ENCODE data around the gene PLP2.
"Not testable (repeated sequence)": the region's sequence is repeated elsewhere in the genome, so short reads cannot be mapped to it uniquely, and the experiment has no call there.

The PLP2 gene

GRCh38 chrX:49163555-49164419 lies 7.9 kb upstream of the PLP2 start:
- peak; percentile 91 for DNase-seq (ENCODE audit: low spot score)

- DNase-seq (ENCODE audit: low spot score) = no peak
These were observed 6.9 kb upstream of the PLP2 start for GRCh38 chrX:49164589-49165360.

DNA sequence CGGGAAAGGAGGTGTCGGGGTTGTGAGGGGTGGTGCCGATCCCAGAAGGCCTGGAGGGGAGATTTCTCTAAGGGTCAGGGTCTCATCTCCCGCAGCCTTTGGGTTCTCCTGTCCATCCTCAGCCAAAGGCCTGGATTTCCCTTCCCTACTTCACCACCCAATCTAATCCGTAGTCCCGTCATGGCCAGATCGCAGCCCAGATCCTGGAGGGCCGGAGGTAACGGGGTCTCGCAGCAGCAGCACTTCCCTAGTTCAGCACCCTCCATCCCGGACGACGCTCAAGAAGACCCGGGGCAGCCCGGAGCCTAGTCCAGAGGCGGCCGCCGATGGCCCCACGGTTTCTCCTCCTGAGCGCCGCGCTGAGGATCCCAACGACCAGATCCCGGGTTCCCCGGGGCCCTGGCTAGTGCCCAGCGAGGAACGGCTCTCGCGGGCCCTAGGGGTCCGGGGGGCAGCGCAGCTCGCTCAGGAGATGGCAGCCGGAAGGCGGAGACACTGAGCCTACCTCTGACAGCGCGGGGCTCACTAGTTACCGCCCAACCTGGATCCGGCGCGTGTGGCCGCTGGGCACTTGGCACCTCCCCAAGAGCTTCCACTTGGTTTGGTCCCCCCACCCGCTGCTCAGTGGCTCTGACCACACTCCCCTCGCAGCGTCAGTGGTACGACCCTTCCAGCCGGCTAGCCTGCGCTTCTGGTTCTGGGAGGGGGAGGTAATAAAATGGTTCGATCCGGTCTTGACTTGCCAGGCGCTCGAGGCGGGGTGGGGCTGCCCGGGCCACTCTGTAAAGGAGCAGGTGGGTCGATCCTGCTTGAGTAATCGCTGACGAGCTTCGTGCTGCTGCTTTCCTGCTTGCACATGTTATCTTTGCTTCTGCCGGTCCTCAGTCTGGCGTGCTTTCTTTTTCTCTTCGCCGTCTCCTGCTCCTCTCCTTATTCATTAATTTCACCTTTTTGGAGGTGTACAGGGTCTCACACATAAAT lies 5.5 kb upstream of the PLP2 start:
- DNase-seq (ENCODE audit: low spot score) = peak; percentile 75

DNA sequence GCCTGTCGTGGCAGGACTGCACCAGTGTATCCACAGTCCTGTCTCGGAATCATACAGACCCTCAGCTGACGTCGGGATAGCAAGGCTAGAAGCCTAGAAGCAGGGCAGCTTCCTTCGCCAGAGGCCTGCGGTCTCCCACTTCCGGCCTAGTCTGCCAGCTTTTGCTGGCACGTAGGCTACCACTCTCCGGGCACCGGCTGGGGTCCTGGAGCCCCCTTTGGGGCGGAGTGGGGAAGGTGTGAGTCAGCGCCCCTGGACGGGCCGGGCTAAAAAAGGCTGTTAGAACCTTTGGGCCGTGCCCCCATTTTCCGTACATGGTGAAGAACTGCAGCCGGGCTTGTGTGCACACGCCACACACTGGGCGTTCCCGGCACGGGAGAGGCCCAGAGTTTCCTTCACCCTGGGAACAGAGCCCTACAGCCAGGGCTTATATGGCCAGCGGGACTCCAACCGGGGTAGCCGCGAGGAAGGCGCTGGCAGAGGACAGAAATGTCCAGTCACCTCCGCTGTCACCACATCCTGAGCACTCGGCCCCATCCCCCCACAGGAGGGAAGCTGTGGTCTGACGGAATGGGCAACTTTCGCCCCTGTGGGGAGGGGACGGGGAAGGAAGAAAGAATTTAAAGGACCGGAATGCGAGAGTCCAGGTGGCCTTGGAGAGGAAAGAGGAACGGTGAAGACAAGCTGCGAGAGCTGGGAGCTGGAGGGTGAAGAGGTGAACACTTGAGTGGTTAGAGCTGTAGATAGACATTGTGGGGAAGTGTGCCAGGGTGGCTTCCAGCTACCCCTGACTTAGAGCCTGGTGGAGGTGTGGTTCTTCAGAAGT lies 4.6 kb upstream of the PLP2 start:
- peak; percentile 47 for DNase-seq (ENCODE audit: low spot score)

DNA sequence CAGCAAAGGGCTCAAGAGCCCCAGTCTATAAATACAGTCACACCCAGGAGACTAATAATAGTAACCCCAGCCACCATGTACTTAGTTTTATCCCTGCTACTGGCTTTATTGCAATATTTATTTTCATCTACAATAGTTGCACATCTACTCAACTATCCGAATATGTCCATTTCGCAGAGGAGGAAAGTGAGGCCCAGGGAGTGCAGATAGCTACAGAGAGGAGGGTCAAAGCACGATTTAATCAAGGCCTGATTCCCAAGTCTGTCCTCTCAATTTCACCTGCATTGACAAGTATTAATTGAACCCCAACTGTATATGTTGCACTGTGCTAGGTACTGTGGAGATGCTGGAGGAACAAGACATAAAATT lies 4.0 kb upstream of the PLP2 start:
- no peak for DNase-seq (ENCODE audit: low spot score)

DNA sequence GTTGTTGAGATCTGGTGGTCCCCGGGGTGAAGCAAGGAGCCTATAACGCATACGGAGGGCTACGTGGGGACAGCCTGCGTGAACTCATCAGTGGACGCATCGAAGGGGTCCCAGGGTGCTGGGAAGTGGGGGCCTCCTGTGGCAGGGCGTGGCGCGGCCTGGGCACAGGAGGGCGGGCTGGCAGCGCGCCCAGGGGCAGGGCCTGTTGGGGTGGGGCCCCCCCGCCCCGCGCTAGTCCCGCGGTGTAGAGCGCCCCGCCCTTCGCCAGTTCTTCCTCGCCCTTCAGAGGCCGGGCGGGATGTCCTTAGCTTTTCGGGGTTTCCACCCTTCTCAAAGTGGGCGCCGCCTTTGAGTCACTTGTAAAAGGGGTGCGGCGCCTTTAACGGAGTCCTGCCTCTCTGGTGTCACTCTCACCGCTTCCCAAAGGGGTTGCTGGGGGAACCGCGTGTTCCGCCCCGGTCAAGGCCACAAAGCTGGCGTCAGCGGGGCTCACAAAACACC lies 632 bp downstream of the PLP2 start:
- DNase-seq (ENCODE audit: low spot score) = no peak

- DNase-seq (ENCODE audit: low spot score) = not testable (repeated sequence)
These were observed 1.8 kb downstream of the PLP2 start for GRCh38 chrX:49173544-49173943.

DNA sequence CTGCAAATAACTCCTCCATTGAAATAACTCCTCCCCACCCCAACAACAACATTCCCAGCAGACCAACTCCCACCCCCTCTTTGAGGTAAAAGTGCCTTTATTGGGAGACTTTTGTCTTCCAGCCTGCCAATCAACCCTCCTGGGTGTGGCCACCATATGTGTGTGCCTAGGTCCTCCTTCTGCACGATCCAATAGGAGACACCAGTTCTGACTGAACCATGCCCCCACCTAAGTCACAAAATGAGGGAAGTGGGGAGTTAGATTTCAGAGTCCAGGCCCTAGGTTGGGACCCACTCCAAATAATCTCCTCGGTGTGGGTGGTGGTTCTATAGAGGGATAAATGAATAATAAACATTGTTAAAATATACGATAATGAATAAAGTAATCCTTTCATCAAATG lies 3.0 kb downstream of the PLP2 start:
- DNase-seq (ENCODE audit: low spot score) = no peak

DNA sequence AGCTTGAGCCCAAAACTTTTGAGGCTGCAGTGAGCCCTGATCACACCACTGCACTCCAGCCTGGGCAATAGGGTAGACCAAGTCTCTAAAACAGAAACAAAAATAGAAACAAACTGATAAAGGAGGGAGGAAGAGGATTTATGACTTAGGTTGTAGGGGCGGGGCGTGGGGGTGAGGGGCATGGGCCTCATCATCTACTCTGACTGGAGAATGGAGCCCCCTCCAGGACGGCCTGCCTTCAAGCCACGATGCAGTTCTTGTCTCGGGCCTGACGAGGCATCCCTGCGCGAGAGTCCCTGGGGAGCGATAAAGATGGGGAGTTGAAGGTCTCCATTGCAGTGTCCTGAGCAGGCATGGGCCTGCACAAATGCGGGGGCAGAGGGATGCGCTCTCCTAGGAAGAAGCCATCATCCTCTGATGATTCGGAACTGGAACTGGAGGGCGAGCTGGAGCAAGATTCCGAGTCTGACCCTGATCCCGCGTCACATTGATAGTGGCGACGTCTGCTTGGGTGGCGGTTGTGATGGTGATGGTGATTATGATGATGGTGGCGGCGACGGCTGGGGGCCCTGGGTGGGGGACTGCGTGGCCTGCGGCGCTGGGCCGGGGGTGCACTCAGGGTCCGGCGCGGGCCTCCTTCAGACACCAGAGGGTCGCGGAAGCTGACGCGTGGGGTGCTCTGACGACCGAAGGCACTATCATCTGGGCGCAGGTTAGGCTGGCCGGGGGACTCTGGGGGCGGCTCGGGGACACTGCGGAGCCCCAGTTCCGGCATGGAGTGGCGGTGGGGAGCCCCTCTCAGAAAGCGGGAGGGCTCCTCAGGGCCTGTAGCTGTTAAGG lies 4.0 kb downstream of the PLP2 start:
- DNase-seq (ENCODE audit: low spot score) = no peak

DNA sequence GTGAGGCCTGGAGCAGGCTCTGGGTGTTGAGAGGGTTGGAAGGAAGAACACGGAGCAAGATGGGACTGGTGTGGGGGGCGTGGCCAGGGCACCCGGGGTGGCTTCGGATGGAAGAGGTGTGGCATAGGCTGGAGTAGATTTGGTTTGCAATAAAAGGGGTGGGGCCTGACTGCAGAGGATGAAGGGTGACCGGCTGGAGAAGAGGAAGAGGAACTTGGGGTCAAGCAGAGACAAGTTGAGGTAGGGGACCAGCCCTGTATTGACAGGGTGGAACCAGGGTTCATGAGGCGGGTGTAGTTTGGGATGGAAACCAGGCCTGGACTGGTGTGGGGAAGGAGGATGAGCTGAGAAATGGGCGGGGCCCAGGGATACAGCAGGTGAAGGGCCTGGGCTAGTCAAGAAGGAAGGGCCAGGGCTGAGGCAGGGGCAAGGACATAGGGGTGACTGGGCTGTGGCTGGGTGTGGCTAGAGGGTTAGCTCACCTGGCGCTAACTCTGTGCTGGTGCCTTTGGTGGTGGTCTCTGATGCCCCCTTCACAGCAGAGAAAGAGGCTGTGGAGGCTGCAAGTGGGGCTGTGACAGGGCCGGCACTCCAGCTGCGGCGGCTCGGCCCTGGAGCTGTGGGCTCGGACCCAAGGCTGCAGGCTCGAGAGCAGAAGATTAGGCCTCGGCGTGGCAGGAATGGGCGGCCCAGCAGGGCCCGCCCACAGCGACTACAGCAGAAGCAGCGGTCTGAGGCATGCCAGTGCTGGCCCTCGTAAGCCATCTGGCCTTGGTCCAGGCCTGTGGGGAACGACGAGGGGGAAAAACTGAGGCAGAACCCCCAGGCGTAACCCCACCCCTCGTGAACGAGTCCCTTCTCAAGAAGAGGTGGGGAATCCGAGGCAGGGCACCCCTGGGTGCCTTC lies 5.0 kb downstream of the PLP2 start:
- DNase-seq (ENCODE audit: low spot score) = no peak

GRCh38 chrX:49177338-49177833 lies 5.7 kb downstream of the PLP2 start:
- DNase-seq (ENCODE audit: low spot score) = no peak

DNA sequence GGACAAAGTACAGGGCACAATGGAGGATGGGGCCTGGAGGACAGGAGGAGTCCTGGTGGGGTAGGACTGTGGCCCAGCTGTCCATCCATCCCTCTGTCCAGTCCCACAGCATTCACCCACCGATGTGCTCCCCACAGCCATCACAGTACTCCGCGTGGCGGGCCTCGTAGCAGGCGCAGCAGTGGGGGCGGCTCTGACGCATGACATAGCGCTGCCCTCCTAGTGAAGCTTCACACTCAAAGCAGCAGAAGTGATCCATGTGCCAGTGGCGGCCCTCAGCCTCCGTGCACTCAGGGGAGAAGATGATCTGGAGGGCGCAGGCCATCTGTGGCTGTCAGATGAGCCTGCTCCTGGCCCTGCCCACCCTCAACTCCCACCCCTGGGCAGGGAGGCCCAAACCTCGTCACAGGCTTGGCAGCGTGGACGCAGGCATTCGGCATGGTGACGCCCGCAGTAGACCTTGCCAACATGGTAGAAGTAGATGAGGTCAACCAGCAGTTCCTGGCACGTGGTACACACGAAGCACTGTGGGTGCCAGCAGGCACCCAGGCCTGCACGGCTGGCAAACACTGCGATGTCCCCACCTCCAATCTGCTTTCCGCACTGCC lies 6.3 kb downstream of the PLP2 start:
- DNase-seq (ENCODE audit: low spot score) = no peak

GRCh38 chrX:49178537-49178936 lies 6.8 kb downstream of the PLP2 start:
- no peak for DNase-seq (ENCODE audit: low spot score)

DNA sequence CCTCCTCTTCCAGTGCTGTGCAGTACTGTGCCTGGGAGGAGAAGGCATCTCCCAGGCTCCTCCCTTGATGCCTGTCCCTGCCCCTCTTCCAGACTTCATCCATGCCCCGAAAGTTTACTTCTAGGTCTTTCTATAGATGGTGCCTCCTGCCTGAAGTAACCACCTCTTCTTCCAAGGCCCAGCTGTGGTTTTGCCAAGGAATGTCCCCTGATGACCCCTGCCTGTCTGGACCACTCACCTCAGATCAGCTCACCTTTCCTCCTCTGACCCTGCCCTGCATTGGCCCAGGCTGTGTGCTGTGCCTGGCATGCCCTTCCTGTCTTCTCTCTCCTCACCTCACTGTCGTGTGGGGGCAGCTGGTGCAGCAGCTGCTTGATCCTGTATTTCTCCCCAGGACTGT lies 7.7 kb downstream of the PLP2 start:
- DNase-seq (ENCODE audit: low spot score) = no peak

- DNase-seq (ENCODE audit: low spot score) = no peak
These were observed 12.1 kb downstream of the PLP2 start for GRCh38 chrX:49183701-49184281.

DNA sequence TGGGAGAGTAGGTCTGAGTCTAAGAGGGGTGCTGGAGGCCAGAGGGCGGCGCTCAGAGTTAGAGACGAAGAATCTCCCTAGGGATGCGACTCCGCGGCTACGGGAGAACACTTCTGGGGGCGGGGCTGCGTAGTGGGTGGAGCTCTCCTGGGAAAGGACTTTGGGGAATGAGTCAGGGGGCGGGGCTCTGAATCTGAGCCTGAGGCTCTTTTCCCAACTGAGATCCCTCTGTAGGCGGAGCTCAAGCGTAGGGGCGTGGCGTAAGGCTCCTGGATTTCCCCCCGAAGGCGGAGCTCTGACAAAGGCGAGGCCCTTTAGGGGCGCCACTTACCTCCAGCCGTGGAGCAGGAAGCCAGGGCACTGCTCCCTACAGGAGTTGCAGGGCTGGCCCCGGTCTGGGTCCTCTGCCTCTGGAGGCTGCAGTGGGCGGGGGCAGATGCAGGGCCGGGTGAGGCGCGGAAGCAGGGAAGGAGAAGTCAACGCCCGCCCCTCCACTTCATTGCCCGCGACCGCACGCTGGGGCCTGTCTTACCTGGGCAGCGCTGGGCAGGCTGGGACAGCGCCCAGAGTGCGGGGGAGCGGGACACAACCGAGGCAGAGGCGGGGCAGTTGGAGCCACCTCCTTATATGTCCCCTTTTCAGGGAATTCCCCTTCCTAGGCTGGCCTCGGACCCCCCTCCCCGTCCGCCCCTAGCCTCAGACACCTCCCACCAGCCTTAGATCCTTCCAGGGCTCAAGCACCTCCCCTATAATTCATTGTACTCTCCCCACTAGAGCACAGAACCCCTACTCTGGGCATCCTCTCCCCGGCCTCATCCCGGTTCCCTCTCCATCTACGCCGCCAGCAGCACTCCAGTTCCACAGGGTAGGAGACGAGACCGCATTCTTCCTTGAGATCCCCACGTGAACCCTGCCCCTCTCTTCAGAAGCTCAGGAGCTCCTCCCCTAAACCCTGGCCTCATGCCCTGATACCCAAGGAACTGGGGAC lies 12.9 kb downstream of the PLP2 start:
- DNase-seq (ENCODE audit: low spot score) = peak; percentile 52
